HCT116 (cell line): Measurements from ENCODE around the gene CCNYL1. TPM values are rescaled to one million over a fixed set of nuclear protein-coding genes. Genes with fewer than 3 reads are reported as not detected.

Experiments
- ATAC-seq: fragments of 200-7000 bp; cut with Tn5 transposase; 2 replicates; pipeline ENCODE4 v1.9.1; 2020; ENCODE audit warnings: mild to moderate bottlenecking, moderate library complexity
- BruUV-seq: library from RNA; stranded (reverse); fragments of 400-500 nt; replicated peaks from 2 replicates; lab custom pipeline; 2021; lab: Mats Ljungman, UMichigan
- CTCF ChIA-PET: fragments of 300-600 bp; sonication (Branson Sonifier 250); formaldehyde crosslinking; loops from one replicate; lab custom pipeline; 2021; ENCODE audit warnings: antibody characterized with exemption; lab: Charles Lee
- POLR2A ChIA-PET: fragments of 300-600, 350-600 bp; sonication (Branson Sonifier 250); formaldehyde crosslinking; loops from one replicate; lab custom pipeline; 2021; ENCODE audit warnings: antibody characterized with exemption; lab: Charles Lee
- RAD21 ChIA-PET, 2 experiments: fragments of 300-600 bp; sonication (Branson Sonifier 250); formaldehyde crosslinking; loops; one replicate each; lab custom pipeline; 2023; ENCODE audit warnings: low total read pairs in 2 of 2; ENCODE audit not compliant: uncharacterized antibody in 2 of 2, unreplicated experiment in 2 of 2, low non-redundant PET in 1 of 2; lab: Charles Lee
- DNase-seq: peaks from one replicate; pipeline ENCODE4 v3.0.0-alpha.2; 2010; ENCODE audit warnings: low read depth, low spot score
- H2AFZ ChIP-seq: fragments of 200-600 bp; shearing (Covaris generic), sonication (generic); 2 replicates; pipeline ENCODE4 v1.6.1; 2017; ENCODE audit warnings: low read depth, mixed run types, mixed read lengths, antibody characterized with exemption, low read length; ENCODE audit not compliant: poor library complexity, severe bottlenecking
- H3K27ac ChIP-seq: 2 replicates; pipeline ENCODE4 v1.5.1; 2012; ENCODE audit warnings: low read depth, low read length
- H3K27me3 ChIP-seq: fragments of 200-600 bp; sonication (generic); 2 replicates; pipeline ENCODE4 v1.6.1; 2016; ENCODE audit warnings: mixed run types, low read length, mixed read lengths; ENCODE audit not compliant: insufficient read depth
- H3K36me3 ChIP-seq, 2 experiments: fragments of 200-500 bp in 1 of 2; fragments of 200-600 bp in 1 of 2; sonication (Bioruptor generic) in 1 of 2; sonication (generic) in 1 of 2; 2 replicates each; pipeline versions ENCODE4 v1.5.1 to v1.6.1; 2014 to 2016; ENCODE audit warnings: low read length in 2 of 2, inconsistent platforms in 1 of 2, mixed read lengths in 1 of 2, mixed run types in 1 of 2; ENCODE audit not compliant: insufficient read depth in 2 of 2, control insufficient read depth in 1 of 2
- H3K4me1 ChIP-seq, 2 experiments: fragments of 200-600 bp in 1 of 2; sonication (generic) in 1 of 2; 2 replicates each; pipeline versions ENCODE4 v1.5.1 to v1.6.1; 2012 to 2017; ENCODE audit warnings: low read length in 2 of 2, inconsistent platforms in 1 of 2, mild to moderate bottlenecking in 1 of 2, mixed read lengths in 1 of 2, mixed run types in 1 of 2, moderate library complexity in 1 of 2; ENCODE audit not compliant: insufficient read depth in 2 of 2, control insufficient read depth in 1 of 2
- H3K4me2 ChIP-seq: fragments of 200-600 bp; sonication (generic); 2 replicates; pipeline ENCODE4 v1.6.1; 2017; ENCODE audit warnings: mixed run types, low read length, mixed read lengths
- H3K4me3 ChIP-seq, 2 experiments: fragments of 200-600 bp in 1 of 2; sonication (generic) in 1 of 2; replicated peaks in 1 of 2; 2 replicates each; pipeline ENCODE4 v1.5.1; 2011 to 2016; ENCODE audit warnings: low read length in 2 of 2, control low read depth in 1 of 2, low read depth in 1 of 2, mild to moderate bottlenecking in 1 of 2, mixed read lengths in 1 of 2, mixed run types in 1 of 2
- H3K79me2 ChIP-seq: fragments of 200-600 bp; sonication (generic); 2 replicates; pipeline ENCODE4 v1.6.1; 2017; ENCODE audit warnings: mild to moderate bottlenecking, mixed run types, low read length, moderate library complexity, mixed read lengths; ENCODE audit not compliant: insufficient read depth
- H3K9ac ChIP-seq: fragments of 200-600 bp; sonication (generic); 2 replicates; pipeline ENCODE4 v1.6.1; 2016; ENCODE audit warnings: low read length, mixed read lengths
- H3K9me2 ChIP-seq: fragments of 200-600 bp; sonication (generic), shearing (Covaris generic); 2 replicates; pipeline ENCODE4 v1.6.1; 2017; ENCODE audit warnings: mixed run types, mild to moderate bottlenecking, moderate library complexity; ENCODE audit not compliant: insufficient read depth
- H3K9me3 ChIP-seq, 2 experiments: fragments of 200-500 bp in 1 of 2; fragments of 200-600 bp in 1 of 2; sonication (Bioruptor generic) in 1 of 2; sonication (generic) in 1 of 2; 2 replicates each; pipeline ENCODE4 v1.6.1; 2014 to 2017; ENCODE audit warnings: low read length in 2 of 2, mixed read lengths in 2 of 2, inconsistent platforms in 1 of 2, low read depth in 1 of 2, mild to moderate bottlenecking in 1 of 2, mixed run types in 1 of 2, moderate library complexity in 1 of 2; ENCODE audit not compliant: control insufficient read depth in 1 of 2, insufficient read depth in 1 of 2
- H4K20me1 ChIP-seq: fragments of 200-600 bp; sonication (generic), shearing (Covaris generic); 2 replicates; pipeline ENCODE4 v1.6.1; 2017; ENCODE audit warnings: mixed run types, mild to moderate bottlenecking, moderate library complexity; ENCODE audit not compliant: insufficient read depth
- ATF3 ChIP-seq: IDR thresholded peaks from 2 replicates; pipeline ENCODE4 v1.6.1; 2012
- CBX3 ChIP-seq: IDR thresholded peaks from 2 replicates; pipeline ENCODE4 v1.6.1; 2012; ENCODE audit warnings: low read depth
- CEBPB ChIP-seq: IDR thresholded peaks from 2 replicates; pipeline ENCODE4 v1.6.1; 2012; ENCODE audit warnings: low read depth
- CTCF ChIP-seq, 3 experiments: fragments of 200-600 bp in 1 of 3; sonication (generic) in 1 of 3; IDR thresholded peaks in 2 of 3; conservative IDR thresholded peaks in 1 of 3; 2 replicates each; pipeline ENCODE4 v1.5.1; 2012 to 2017; ENCODE audit warnings: low read depth in 2 of 3, low read length in 2 of 3, antibody characterized with exemption in 1 of 3, borderline replicate concordance in 1 of 3, control low read depth in 1 of 3, mild to moderate bottlenecking in 1 of 3, mixed read lengths in 1 of 3, mixed run types in 1 of 3, moderate library complexity in 1 of 3; ENCODE audit not compliant: insufficient read depth in 1 of 3
- EGR1 ChIP-seq: IDR thresholded peaks from 2 replicates; pipeline ENCODE4 v1.6.1; 2012; ENCODE audit warnings: low read depth
- ELF1 ChIP-seq: IDR thresholded peaks from 2 replicates; pipeline ENCODE4 v1.6.1; 2012; ENCODE audit warnings: low read depth, borderline replicate concordance
- EZH2 ChIP-seq: fragments of 200-600 bp; sonication (generic); IDR thresholded peaks from 2 replicates; pipeline ENCODE4 v1.6.1; 2017; ENCODE audit warnings: antibody characterized with exemption, mixed run types
- FOSL1 ChIP-seq: IDR thresholded peaks from 2 replicates; pipeline ENCODE4 v1.6.1; 2012; ENCODE audit warnings: low read depth
- JUND ChIP-seq: IDR thresholded peaks from 2 replicates; pipeline ENCODE4 v1.6.1; 2012
- MAX ChIP-seq: IDR thresholded peaks from 2 replicates; pipeline ENCODE4 v1.6.1; 2012
- POLR2A ChIP-seq: IDR thresholded peaks from 2 replicates; pipeline ENCODE4 v1.7.0; 2011; ENCODE audit warnings: borderline replicate concordance; ENCODE audit not compliant: insufficient read depth, insufficient read length; ENCODE audit errors: extremely low read depth
- POLR2AphosphoS5 ChIP-seq: IDR thresholded peaks from 2 replicates; pipeline ENCODE4 v1.6.1; 2011; ENCODE audit warnings: mild to moderate bottlenecking, low read depth, low read length, moderate library complexity
- SIN3A ChIP-seq: IDR thresholded peaks from 2 replicates; pipeline ENCODE4 v1.6.1; 2012; ENCODE audit warnings: low read depth
- SP1 ChIP-seq: IDR thresholded peaks from 2 replicates; pipeline ENCODE4 v1.6.1; 2012; ENCODE audit warnings: low read depth
- SRF ChIP-seq: IDR thresholded peaks from 2 replicates; pipeline ENCODE4 v1.6.1; 2012; ENCODE audit warnings: low read depth
- TCF7L2 ChIP-seq: IDR thresholded peaks from 2 replicates; pipeline ENCODE4 v1.7.0; 2011; ENCODE audit warnings: borderline replicate concordance, inconsistent platforms; ENCODE audit not compliant: insufficient read depth, insufficient read length; ENCODE audit errors: extremely low read depth
- YY1 ChIP-seq: IDR thresholded peaks from 2 replicates; pipeline ENCODE4 v1.6.1; 2011; ENCODE audit warnings: low read length, low read depth, moderate library complexity, mild to moderate bottlenecking; ENCODE audit not compliant: insufficient replicate concordance; ENCODE audit errors: extremely low read depth
- ZBTB33 ChIP-seq: IDR thresholded peaks from 2 replicates; pipeline ENCODE4 v1.6.1; 2011; ENCODE audit warnings: mild to moderate bottlenecking, low read length, moderate library complexity; ENCODE audit not compliant: insufficient replicate concordance; ENCODE audit errors: extremely low read depth
- ZFX ChIP-seq: fragments of 450-650 bp; IDR thresholded peaks from 2 replicates; pipeline ENCODE4 v1.6.1; 2017
- ZNF274 ChIP-seq: fragments of 200-500 bp; sonication (Bioruptor generic); IDR thresholded peaks from 2 replicates; pipeline ENCODE4 v1.6.1; 2014; ENCODE audit warnings: mild to moderate bottlenecking, low read depth, low read length, inconsistent platforms
- intact Hi-C: fragments of 100-400 bp; cut with micrococcal nuclease; formaldehyde crosslinking; loops from 2 replicates; pipeline ENCODE4 v1.10.0; 2022
- total RNA-seq: library from RNA; stranded (reverse); gene quantifications from one replicate; pipeline ENCODE4 v1.2.1, GENCODE V29; 2021; ENCODE audit not compliant: unreplicated experiment

CCNYL1 gene
- total RNA-seq, 1 experiment from 2014 or later = 14.9 TPM

GRCh38 chr2:207778298-207778882 is 67.0 kb downstream of the CCNYL1 start:
- no peak overlapping the region for H3K4me3 ChIP-seq
- CTCF ChIA-PET = no interaction called here
- H3K36me3 ChIP-seq = no peaks in the 10 kb centered on the region
- no peaks in the 10 kb centered on the region for H3K9me3 ChIP-seq
- H3K79me2 ChIP-seq = no peaks in the 10 kb centered on the region
- H3K27ac ChIP-seq = no peak overlapping the region
- ATAC-seq (no peak), DNase-seq (no peak)
- peaks cover 0 to 6% of the 10 kb centered on the region in 2 experiments; a peak in 1 of 4 replicates for H3K4me1 ChIP-seq
- POLR2A ChIA-PET = no interaction called here
- no peaks in the 10 kb centered on the region for H3K27me3 ChIP-seq
- no peak overlapping the region for H3K4me2 ChIP-seq
- no peak for TF ChIP-seq ZBTB33
- no peak for TF ChIP-seq ATF3
- no peak for TF ChIP-seq CBX3
- TF ChIP-seq ZNF274 = no peak
- no peak for TF ChIP-seq ZFX
- TF ChIP-seq ELF1 = no peak
- no peak for TF ChIP-seq TCF7L2
- TF ChIP-seq JUND = no peak
- TF ChIP-seq SP1 = no peak
- TF ChIP-seq EGR1 = no peak
- no peak for TF ChIP-seq FOSL1
- TF ChIP-seq CTCF (IDR thresholded peaks at IDR 0.05 in 2 of 3, conservative IDR thresholded peaks at IDR 0.05 in 1 of 3; ENCODE audit: borderline replicate concordance in 1 of 3, insufficient read depth in 1 of 3, low read depth in 2 of 3, low read length in 2 of 3) = no peak
- no peak for TF ChIP-seq POLR2AphosphoS5
- no peak for TF ChIP-seq SRF
- TF ChIP-seq POLR2A = no peak
- no peak for TF ChIP-seq YY1
- TF ChIP-seq CEBPB = no peak
- no peak for TF ChIP-seq SIN3A
- TF ChIP-seq MAX = no peak
- TF ChIP-seq EZH2 = no peak
- no peaks in the 10 kb centered on the region for H3K9me2 ChIP-seq
- no peaks in the 10 kb centered on the region for H4K20me1 ChIP-seq
- H3K9ac ChIP-seq = no peak overlapping the region
- no TSS peak for BruUV-seq
- intact Hi-C loops = no loop called here
- H2AFZ ChIP-seq = no peak overlapping the region
- RAD21 ChIA-PET = no interaction called here
